ENCODE data around the gene ALPI. TPM values are rescaled to one million over a fixed set of nuclear protein-coding genes. Genes with fewer than 3 reads are reported as not detected.

ALPI gene
- total RNA-seq, 4 donors from 2014 or later: not detected

- DNase-seq: no peak
- Histone ChIP-seq H3K9me3 (no peaks in the 10 kb centered on the region), H3K4me3 (no peak overlapping the region), H3K27ac (no peak overlapping the region), H3K36me3 (no peaks in the 10 kb centered on the region), H3K27me3 (peaks cover 0 to 84% (median 0%) of the 10 kb centered on the region in 4 donors), H3K4me1 (no peaks in the 10 kb centered on the region)
- 58 to 93% methylated on average over 3 to 4 of the region's 21 CpGs for whole genome bisulfite sequencing, 2 donors
- TF ChIP-seq CTCF (IDR thresholded peaks at IDR 0.05) (no peak), POLR2A (IDR thresholded peaks at IDR 0.05) (no peak)
- intact Hi-C loops (cut with DNase I): no loop called here
Observed at GRCh38 chr2:232457121-232458011, 1.4 kb downstream of the ALPI start.

- TF ChIP-seq POLR2A (IDR thresholded peaks at IDR 0.05): no peak
- no peak for TF ChIP-seq CTCF (IDR thresholded peaks at IDR 0.05)
- no peaks in the 10 kb centered on the region for H3K4me1 ChIP-seq
- intact Hi-C loops (cut with DNase I): no loop called here
- no peak overlapping the region for H3K27ac ChIP-seq
- H3K9me3 ChIP-seq: no peaks in the 10 kb centered on the region
- H3K36me3 ChIP-seq: no peaks in the 10 kb centered on the region
- DNase-seq: no peak
- H3K27me3 ChIP-seq: peaks cover 0 to 89% (median 0%) of the 10 kb centered on the region in 4 donors
- 72 to 78% methylated on average over 3 to 7 of the region's 25 CpGs for WGBS, 2 donors
- no peak overlapping the region for H3K4me3 ChIP-seq
Observed at GRCh38 chr2:232458051-232458660, 2.2 kb downstream of the ALPI start.

- DNase-seq: no peak
- WGBS, 2 donors: 65 to 68% methylated on average over 16 to 24 of the region's 56 CpGs
- H3K27me3 ChIP-seq: peaks cover 0 to 90% (median 0%) of the 10 kb centered on the region in 4 donors
Observed at GRCh38 chr2:232458661-232459418, 2.9 kb downstream of the ALPI start.

GRCh38 chr2:232459419-232460035 is 3.6 kb downstream of the ALPI start:
- intact Hi-C loops (cut with DNase I): no loop called here
- no peak for TF ChIP-seq CTCF (IDR thresholded peaks at IDR 0.05)
- no peak for TF ChIP-seq POLR2A (IDR thresholded peaks at IDR 0.05)
- no peaks in the 10 kb centered on the region for H3K36me3 ChIP-seq
- no peak for DNase-seq
- no peak overlapping the region for H3K27ac ChIP-seq
- H3K9me3 ChIP-seq: no peaks in the 10 kb centered on the region
- peaks cover 0 to 94% (median 0%) of the 10 kb centered on the region in 4 donors for H3K27me3 ChIP-seq
- no peaks in the 10 kb centered on the region for H3K4me1 ChIP-seq
- WGBS, 2 donors: 90% methylated on average over 2 of the region's 11 CpGs; no CpG with 5 or more reads in 1 of the 2 donors
- H3K4me3 ChIP-seq: no peak overlapping the region

More at GRCh38 chr2:232458661-232459418, 2.9 kb downstream of the ALPI start:
- intact Hi-C loops (cut with DNase I): no loop called here
- no peaks in the 10 kb centered on the region for H3K36me3 ChIP-seq
- no peak overlapping the region for H3K27ac ChIP-seq
- no peak overlapping the region for H3K4me3 ChIP-seq
- H3K9me3 ChIP-seq: no peaks in the 10 kb centered on the region
- TF ChIP-seq CTCF (IDR thresholded peaks at IDR 0.05): no peak
- no peak for TF ChIP-seq POLR2A (IDR thresholded peaks at IDR 0.05)
- H3K4me1 ChIP-seq: no peaks in the 10 kb centered on the region

All from esophagus squamous epithelium (tissue), 5 donors.